SW480 (cell line): ENCODE measurements around the gene UGT1A10.
"Not testable (repeated sequence)": the region's sequence is repeated elsewhere in the genome, so short reads cannot be mapped to it uniquely, and the experiment has no call there.

Source experiments
- DNase-seq: peaks from one replicate; pipeline ENCODE4 v3.0.0-alpha.2; 2016; ENCODE audit warnings: low spot score

Gene UGT1A10

DNA sequence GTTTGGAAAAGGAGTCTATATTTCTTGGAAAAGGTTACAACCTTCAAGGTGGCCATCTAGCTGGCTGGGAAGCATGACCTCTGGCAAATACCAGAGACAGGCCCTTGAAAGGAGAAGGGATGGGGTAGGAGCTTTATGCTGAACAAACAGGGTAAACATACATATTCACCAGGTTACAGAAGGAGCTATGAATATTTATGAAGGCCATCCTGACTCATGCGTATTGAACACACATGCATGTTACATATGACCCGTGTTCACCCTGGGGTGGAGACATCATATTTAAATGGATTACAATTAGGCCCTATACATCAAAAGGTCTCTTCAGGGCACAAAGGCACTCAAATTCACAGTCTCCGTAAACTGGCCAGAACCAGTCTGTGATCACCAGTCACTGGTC, 19.7 kb downstream of the UGT1A10 start:
- DNase-seq = not testable (repeated sequence)

GRCh38 chr2:233656443-233656842, 20.2 kb downstream of the UGT1A10 start:
- DNase-seq = no peak

GRCh38 chr2:233658610-233659009, 22.4 kb downstream of the UGT1A10 start:
- no peak for DNase-seq

- DNase-seq = no peak
Measured at GRCh38 chr2:233663911-233664310, 27.7 kb downstream of the UGT1A10 start.

DNA sequence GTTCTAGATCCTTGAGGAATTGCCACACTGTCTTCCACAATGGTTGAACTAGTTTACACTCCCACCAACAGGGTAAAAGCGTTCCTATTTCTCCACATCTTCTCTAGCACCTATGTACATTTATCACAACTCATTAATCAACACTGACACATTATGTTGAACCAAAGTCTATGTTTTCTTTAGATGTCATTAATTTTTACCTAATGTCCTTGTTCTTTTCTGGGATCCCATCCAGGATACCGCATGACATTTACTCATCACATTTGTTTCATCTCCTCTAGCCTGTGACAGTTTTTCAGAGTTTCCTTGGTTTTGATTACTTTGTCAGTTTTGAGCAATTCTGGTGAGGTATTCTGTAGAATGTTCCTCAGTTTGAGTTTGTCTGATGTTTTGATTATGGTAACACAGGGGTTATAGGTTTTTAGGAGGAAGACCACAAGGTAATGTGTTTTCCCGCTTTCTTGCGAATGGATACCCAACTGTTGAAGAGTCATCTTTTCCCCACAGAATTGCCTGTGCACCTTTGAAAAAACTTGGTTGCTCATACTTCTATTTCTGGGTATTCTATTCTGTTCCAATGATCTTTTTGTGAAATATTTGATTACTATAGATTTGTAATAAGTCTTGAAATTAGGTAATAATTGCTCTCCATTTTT, 32.5 kb downstream of the UGT1A10 start:
- no peak for DNase-seq

- no peak for DNase-seq
Measured at GRCh38 chr2:233671290-233672161, 35.3 kb downstream of the UGT1A10 start, which contains the start of gene UGT1A9. Gene UGT1A9 (plus strand): TSS chr2:233671898. CDS start chr2:233671935, 37 bp downstream.

GRCh38 chr2:233672886-233673285, 36.6 kb downstream of the UGT1A10 start:
- no peak for DNase-seq

- no peak for DNase-seq
Measured at GRCh38 chr2:233673896-233674295, 37.6 kb downstream of the UGT1A10 start.

GRCh38 chr2:233674314-233674713, 38.1 kb downstream of the UGT1A10 start:
- DNase-seq = no peak

- DNase-seq = peak; percentile 3
Measured at GRCh38 chr2:233674995-233675394, 38.7 kb downstream of the UGT1A10 start.

DNA sequence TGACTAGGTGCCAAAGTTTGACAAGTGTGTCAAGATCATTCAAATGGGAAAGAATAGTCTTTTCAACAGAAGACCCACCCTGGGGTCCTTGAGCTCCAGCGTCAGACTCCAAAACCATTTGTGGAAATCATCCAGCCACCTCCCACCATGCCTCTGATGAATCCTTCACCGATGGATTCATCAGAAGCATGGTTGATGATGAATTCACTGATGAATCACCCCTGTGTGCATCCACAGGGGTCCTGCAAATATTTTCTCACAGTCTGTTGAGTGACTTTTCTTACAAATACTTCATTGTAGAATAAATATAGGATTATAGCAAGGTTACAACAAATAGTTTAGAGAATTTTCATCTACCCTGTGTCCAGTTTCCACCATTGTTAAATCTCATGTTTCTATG, 39.8 kb downstream of the UGT1A10 start:
- DNase-seq = no peak

DNA sequence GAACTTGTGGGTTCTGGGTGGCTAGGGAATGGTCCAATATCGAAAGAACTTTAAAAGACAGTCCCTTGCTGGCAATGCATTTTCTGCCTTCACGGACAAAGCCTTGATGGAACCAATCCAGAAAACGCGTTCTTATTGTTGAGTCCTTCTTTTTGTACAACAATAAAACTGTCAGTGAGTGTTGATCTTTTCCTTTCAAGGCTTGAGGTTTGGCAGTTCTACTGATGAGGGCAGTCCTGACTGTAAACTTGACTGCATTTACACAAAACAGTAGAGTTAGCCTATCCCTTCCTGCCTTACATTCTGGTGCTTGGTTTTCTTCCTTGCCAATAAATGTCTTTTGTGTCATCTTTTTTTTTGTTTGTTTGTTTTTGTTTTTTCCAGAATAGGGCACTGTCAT, 42.9 kb downstream of the UGT1A10 start:
- DNase-seq = no peak

DNA sequence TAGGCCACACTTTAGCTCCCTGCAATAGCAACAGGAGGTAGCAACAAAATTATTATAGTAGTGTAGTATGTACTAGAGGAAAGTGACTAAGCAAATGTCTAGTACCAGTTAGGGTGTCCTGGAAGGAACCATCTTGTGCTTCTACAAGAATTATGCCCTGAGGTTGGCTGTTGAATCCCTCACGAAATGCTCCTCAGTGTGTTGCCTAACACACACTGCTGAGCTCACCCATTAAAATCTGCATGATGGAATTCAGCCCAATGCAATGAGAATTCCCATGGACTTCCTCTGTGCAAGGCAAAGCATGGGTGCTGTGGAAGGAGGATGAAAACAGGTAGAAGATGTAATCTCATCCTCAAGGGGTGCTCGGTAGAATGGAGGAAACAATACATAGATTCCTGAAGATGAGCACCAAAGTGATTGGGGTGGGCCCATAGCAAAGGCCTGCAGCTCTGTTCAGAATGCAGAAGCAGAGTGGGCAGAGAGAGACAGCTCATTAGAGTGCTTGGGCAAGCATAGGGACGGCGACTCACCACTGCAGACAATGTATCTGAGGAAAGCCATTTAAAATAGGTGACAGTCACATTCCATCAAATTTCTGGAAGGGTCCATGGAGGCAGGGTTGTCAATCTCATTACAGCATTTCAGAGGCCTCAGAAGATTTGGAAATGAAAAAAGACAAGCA, 44.3 kb downstream of the UGT1A10 start:
- DNase-seq = no peak

DNA sequence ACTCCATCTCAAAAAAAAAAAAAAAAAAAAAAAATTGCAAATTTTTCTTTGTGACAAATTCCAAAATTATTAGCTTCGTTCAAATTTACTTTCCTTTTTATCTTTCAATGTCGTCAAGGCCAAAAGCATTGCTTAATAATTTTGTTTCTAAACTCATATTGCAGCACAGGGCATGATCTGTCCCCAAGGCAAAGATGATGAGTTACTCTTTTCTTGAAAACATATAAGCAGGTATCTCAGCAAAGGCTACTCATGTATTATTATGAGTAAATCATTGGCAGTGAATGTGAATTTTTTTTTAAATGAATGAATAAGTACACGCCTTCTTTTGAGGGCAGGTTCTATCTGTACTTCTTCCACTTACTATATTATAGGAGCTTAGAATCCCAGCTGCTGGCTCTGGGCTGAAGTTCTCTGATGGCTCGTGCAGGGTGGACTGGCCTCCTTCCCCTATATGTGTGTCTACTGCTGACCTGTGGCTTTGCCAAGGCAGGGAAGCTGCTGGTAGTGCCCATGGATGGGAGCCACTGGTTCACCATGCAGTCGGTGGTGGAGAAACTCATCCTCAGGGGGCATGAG, 45.4 kb downstream of the UGT1A10 start, which contains the start of gene UGT1A7:
Gene UGT1A7 (plus strand): TSS at position 381 of the 579 bp plus-strand sequence. CDS start 37 bp downstream, at position 418.
- DNase-seq = no peak

- DNase-seq = no peak
Measured at GRCh38 chr2:233684640-233685039, 48.4 kb downstream of the UGT1A10 start.

DNA sequence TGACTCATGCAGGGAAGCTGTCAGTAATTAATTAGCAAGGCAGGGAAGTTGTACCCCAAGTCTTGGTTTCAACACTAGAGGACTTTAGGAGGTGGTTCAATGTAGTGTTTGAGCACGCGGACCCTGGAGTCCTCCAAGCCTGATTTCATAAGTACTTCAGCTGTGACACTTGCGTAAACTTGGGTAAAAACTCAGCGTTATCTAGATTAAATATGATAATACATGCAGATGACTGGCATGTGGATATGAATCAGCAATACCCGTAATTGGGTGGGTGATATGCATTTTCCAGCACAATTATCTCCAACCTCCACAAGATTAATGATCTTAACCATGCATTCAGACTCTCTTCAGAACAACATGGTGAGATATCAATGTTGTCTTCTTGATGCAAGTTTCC, 50.7 kb downstream of the UGT1A10 start:
- DNase-seq = no peak

- no peak for DNase-seq
Measured at GRCh38 chr2:233688341-233688740, 52.1 kb downstream of the UGT1A10 start.

GRCh38 chr2:233689031-233689430, 52.8 kb downstream of the UGT1A10 start:
- no peak for DNase-seq

DNA sequence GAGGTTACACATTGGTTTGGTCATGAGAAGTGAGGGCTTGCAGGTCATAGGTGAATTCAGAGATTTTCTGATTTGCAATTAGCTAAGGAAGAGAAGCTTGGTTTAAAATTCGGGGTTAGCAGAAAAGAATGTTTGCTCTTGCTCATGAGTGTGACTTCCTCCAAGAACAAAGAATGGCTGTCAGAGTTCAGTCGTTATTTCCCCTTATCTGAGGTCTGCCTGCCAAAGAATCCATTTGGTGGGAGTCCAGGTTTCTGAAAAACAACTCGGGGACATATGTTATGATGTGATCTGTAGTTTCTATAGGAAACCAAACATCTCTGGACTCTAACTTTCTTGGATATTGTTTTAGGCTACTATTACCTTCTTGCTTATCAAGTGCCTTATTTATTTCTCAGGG, 53.3 kb downstream of the UGT1A10 start:
- DNase-seq = no peak

- DNase-seq = no peak
Measured at GRCh38 chr2:233690444-233690843, 54.2 kb downstream of the UGT1A10 start.

DNA sequence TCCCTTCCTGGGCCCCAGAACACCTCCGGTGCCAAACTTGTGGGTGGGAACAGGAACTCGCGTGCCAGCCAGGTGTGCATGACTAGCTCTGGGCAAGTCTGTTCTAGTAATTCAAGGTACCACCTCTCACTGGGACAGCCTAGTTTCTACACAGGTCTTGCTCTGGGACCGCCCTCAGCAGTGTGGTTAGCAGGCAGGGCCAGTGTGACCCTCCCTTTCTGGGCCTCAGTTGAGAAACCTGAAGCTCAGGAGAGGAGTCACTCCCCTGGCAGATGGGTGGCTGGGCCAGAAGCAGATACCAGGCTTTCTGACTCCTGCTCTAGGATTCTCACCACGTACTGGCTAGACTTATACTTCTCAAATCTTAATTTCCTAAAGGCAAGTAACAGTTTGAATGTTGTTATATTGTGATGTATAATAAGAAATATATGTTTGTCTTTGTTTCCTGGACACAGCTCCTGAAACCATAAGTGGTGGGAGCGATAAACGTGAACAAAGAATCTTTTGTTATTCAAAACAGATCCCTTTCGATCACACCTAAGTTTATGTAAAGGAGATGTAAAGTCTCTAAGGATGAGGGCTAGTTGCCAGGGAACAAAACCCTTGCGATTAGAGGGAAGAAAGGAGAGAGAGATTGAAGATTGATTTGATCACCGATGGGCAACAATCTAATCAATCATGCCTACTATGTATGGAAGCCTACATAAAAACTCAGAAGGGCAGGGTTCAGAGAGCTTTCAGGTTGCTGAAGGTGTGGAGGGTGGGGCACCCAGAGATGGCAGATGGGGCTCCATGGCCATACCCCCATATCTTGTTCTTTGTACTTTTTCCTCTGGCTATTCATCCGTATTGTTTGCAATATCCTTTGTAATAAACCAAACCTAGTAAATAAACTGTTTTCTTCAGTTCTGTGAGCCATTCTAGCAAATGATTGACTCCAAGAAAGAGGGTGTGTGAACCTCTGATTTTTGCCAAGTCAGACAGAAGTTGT, 55.5 kb downstream of the UGT1A10 start:
- peak; percentile 58 for DNase-seq
